SK-N-SH (cell line): Measurements from ENCODE around the gene PACSIN1. TPM values are rescaled to one million over a fixed set of nuclear protein-coding genes. Genes with fewer than 3 reads are reported as not detected.

Experiments used
- CTCF ChIA-PET: fragments of 300-600, 350-600 bp; formaldehyde crosslinking; extraction: SDS; loops from one replicate; lab custom pipeline; 2021; lab: Yijun Ruan, JAX
- POLR2A ChIA-PET: fragments of 350-600 bp; sonication (Branson Sonifier 250); formaldehyde crosslinking; extraction: SDS; loops from one replicate; lab custom pipeline; 2020; ENCODE audit warnings: antibody characterized with exemption, inconsistent platforms; lab: Yijun Ruan, JAX
- DNase-seq: peaks from one replicate; pipeline ENCODE4 v3.0.0; 2012
- H2AFZ ChIP-seq: fragments of 200-600 bp; sonication (generic); 2 replicates; pipeline ENCODE4 v1.8.1; 2016; ENCODE audit warnings: antibody characterized with exemption, mild to moderate bottlenecking, low read depth
- H3F3A ChIP-seq: fragments of 200-600 bp; sonication (generic); replicated peaks from 2 replicates; pipeline ENCODE3; 2016; ENCODE audit warnings: antibody characterized with exemption, mild to moderate bottlenecking; ENCODE audit not compliant: insufficient read depth
- H3K27ac ChIP-seq, 2 experiments: fragments of 200-500 bp in 1 of 2; fragments of 200-600 bp in 1 of 2; sonication (Bioruptor generic) in 1 of 2; sonication (generic), shearing (Covaris generic) in 1 of 2; 2 replicates each; pipeline versions ENCODE4 v1.5.1 to v1.6.1; 2014 to 2016; ENCODE audit warnings: low read depth in 2 of 2, inconsistent platforms in 1 of 2, low read length in 1 of 2, mild to moderate bottlenecking in 1 of 2, mixed read lengths in 1 of 2
- H3K27me3 ChIP-seq: fragments of 200-600 bp; sonication (generic), shearing (Covaris generic); 2 replicates; pipeline ENCODE4 v1.6.1; 2016; ENCODE audit warnings: mixed run types; ENCODE audit not compliant: insufficient read depth
- H3K36me3 ChIP-seq, 2 experiments: fragments of 200-500 bp in 1 of 2; fragments of 200-600 bp in 1 of 2; sonication (Bioruptor generic) in 1 of 2; sonication (generic) in 1 of 2; replicated peaks in 1 of 2; 2 replicates each; pipeline versions ENCODE3 to v1.5.1; 2014 to 2016; ENCODE audit warnings: low read length in 1 of 2, mild to moderate bottlenecking in 1 of 2; ENCODE audit not compliant: insufficient read depth in 2 of 2, control insufficient read depth in 1 of 2
- H3K4me1 ChIP-seq, 2 experiments: fragments of 200-500 bp in 1 of 2; fragments of 200-600 bp in 1 of 2; sonication (Bioruptor generic) in 1 of 2; sonication (generic), shearing (Covaris generic) in 1 of 2; 2 replicates each; pipeline versions ENCODE4 v1.5.1 to v1.6.1; 2014 to 2016; ENCODE audit warnings: low read depth in 1 of 2, low read length in 1 of 2, mixed run types in 1 of 2; ENCODE audit not compliant: insufficient read depth in 2 of 2, control insufficient read depth in 1 of 2
- H3K4me2 ChIP-seq: fragments of 200-600 bp; sonication (generic), shearing (Covaris generic); 2 replicates; pipeline ENCODE4 v1.6.1; 2017; ENCODE audit warnings: mixed run types
- H3K4me3 ChIP-seq, 2 experiments: fragments of 200-500 bp in 1 of 2; fragments of 200-600 bp in 1 of 2; sonication (Bioruptor generic) in 1 of 2; sonication (generic), shearing (Covaris generic) in 1 of 2; 2 replicates each; pipeline versions ENCODE4 v1.5.1 to v1.8.1; 2014 to 2016; ENCODE audit warnings: low read depth in 2 of 2, inconsistent platforms in 1 of 2, low read length in 1 of 2, mild to moderate bottlenecking in 1 of 2, mixed read lengths in 1 of 2, moderate library complexity in 1 of 2
- H3K79me2 ChIP-seq: fragments of 200-600 bp; sonication (generic); 2 replicates; pipeline ENCODE4 v1.8.1; 2017; ENCODE audit warnings: mild to moderate bottlenecking; ENCODE audit not compliant: insufficient read depth
- H3K9ac ChIP-seq: fragments of 200-600 bp; sonication (generic); 2 replicates; pipeline ENCODE4 v1.6.1; 2017; ENCODE audit warnings: mixed run types
- H3K9me2 ChIP-seq: fragments of 200-600 bp; sonication (generic); 2 replicates; pipeline ENCODE4 v1.6.1; 2017; ENCODE audit warnings: mixed run types
- H3K9me3 ChIP-seq: fragments of 200-600 bp; sonication (generic); 2 replicates; pipeline ENCODE4 v1.6.1; 2017; ENCODE audit warnings: mixed run types, mild to moderate bottlenecking, moderate library complexity
- H4K20me1 ChIP-seq: fragments of 200-600 bp; sonication (generic); 2 replicates; pipeline ENCODE4 v1.6.1; 2017; ENCODE audit warnings: mild to moderate bottlenecking, mixed run types; ENCODE audit not compliant: insufficient read depth
- EZH2phosphoT487 ChIP-seq: fragments of 200-600 bp; sonication (generic); IDR thresholded peaks from 2 replicates; pipeline ENCODE4 v1.6.1; 2017; ENCODE audit warnings: low read depth, mixed run types, mild to moderate bottlenecking, antibody characterized with exemption, moderate library complexity, borderline replicate concordance
- FOSL2 ChIP-seq: IDR thresholded peaks from 2 replicates; pipeline ENCODE4 v1.4.0; 2012; ENCODE audit warnings: low read depth, mild to moderate bottlenecking, moderate library complexity, borderline replicate concordance
- FOXJ3 ChIP-seq: sonication (generic); formaldehyde crosslinking; IDR thresholded peaks from 2 replicates; pipeline ENCODE4 v1.5.1; 2020; ENCODE audit warnings: mild to moderate bottlenecking, missing genetic modification reagents
- JUND ChIP-seq: IDR thresholded peaks from 2 replicates; pipeline ENCODE4 v1.4.0; 2012
- NFIC ChIP-seq: IDR thresholded peaks from 2 replicates; pipeline ENCODE4 v1.4.0; 2012; ENCODE audit warnings: borderline replicate concordance
- TCF12 ChIP-seq: IDR thresholded peaks from 2 replicates; pipeline ENCODE4 v1.4.0; 2012
- YY1 ChIP-seq: IDR thresholded peaks from 2 replicates; pipeline ENCODE4 v1.4.0; 2012; ENCODE audit warnings: low read depth, mild to moderate bottlenecking
- WGBS: methylation state at CpG from one replicate; pipeline ENCODE4 v1.1.6; 2017; ENCODE audit warnings: low lambda C conversion rate; 5-methylcytosine and 5-hydroxymethylcytosine counted together
- polyA plus RNA-seq, 3 experiments: library from polyadenylated mRNA; depleted of rRNA; stranded (reverse); fragments of >200 nt; gene quantifications; 2 replicates each; pipeline ENCODE4 v1.2.3, GENCODE V29; 2012
- TF ChIP-seq, protein P1 (sequence below): IDR thresholded peaks from 2 replicates; pipeline ENCODE4 v1.6.1; 2012; ENCODE audit warnings: mild to moderate bottlenecking, low read depth, low read length, moderate library complexity
- TF ChIP-seq, protein P2 (sequence below): IDR thresholded peaks from 2 replicates; pipeline ENCODE4 v1.4.0; 2012; ENCODE audit warnings: low read depth, borderline replicate concordance
- TF ChIP-seq, protein P3 (sequence below): IDR thresholded peaks from 2 replicates; pipeline ENCODE4; 2012

The PACSIN1 gene
- polyA plus RNA-seq, 1 of the 3 experiments (the other 2 are of a cell fraction) = 0.05 TPM

DNA sequence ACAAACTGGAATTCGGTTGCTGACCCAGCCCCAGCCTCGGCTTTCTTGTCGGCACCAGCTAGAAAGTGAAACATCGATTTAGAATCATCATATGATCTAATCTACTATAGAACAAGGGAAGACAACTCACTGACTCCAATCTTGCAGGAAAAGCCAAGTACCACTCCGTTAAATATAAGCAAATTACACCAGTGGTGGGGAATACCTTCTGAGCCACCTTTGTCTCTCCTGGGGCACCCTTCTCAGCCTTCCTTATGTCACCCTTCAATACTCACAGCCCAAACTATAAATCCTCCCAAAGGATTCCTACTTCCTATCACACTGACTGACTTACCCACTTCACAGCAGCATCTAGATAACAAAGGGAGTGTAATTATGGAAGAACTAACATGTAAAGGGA lies 47.5 kb upstream of the PACSIN1 start:
- Histone ChIP-seq H3F3A (peaks cover 73% of the 10 kb centered on the region), H3K9ac (no peak overlapping the region), H4K20me1 (peaks cover 66% of the 10 kb centered on the region), H3K9me2 (no peaks in the 10 kb centered on the region), H3K27ac (no peak overlapping the region), H3K4me2 (no peak overlapping the region), H3K4me3 (no peak overlapping the region), H3K79me2 (peaks cover 32% of the 10 kb centered on the region), H2AFZ (no peak overlapping the region), H3K36me3 (peaks cover 45 to 64% of the 10 kb centered on the region in 2 experiments), H3K9me3 (no peaks in the 10 kb centered on the region), H3K27me3 (no peaks in the 10 kb centered on the region), H3K4me1 (peaks cover 0 to 6% of the 10 kb centered on the region in 2 experiments; a peak in 2 of 4 replicates)
- TF ChIP-seq, protein P1, sequence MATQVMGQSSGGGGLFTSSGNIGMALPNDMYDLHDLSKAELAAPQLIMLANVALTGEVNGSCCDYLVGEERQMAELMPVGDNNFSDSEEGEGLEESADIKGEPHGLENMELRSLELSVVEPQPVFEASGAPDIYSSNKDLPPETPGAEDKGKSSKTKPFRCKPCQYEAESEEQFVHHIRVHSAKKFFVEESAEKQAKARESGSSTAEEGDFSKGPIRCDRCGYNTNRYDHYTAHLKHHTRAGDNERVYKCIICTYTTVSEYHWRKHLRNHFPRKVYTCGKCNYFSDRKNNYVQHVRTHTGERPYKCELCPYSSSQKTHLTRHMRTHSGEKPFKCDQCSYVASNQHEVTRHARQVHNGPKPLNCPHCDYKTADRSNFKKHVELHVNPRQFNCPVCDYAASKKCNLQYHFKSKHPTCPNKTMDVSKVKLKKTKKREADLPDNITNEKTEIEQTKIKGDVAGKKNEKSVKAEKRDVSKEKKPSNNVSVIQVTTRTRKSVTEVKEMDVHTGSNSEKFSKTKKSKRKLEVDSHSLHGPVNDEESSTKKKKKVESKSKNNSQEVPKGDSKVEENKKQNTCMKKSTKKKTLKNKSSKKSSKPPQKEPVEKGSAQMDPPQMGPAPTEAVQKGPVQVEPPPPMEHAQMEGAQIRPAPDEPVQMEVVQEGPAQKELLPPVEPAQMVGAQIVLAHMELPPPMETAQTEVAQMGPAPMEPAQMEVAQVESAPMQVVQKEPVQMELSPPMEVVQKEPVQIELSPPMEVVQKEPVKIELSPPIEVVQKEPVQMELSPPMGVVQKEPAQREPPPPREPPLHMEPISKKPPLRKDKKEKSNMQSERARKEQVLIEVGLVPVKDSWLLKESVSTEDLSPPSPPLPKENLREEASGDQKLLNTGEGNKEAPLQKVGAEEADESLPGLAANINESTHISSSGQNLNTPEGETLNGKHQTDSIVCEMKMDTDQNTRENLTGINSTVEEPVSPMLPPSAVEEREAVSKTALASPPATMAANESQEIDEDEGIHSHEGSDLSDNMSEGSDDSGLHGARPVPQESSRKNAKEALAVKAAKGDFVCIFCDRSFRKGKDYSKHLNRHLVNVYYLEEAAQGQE = no peak
- TF ChIP-seq JUND = no peak
- TF ChIP-seq FOXJ3 (CRISPR knock-in tag) = no peak
- no peak for TF ChIP-seq TCF12
- TF ChIP-seq EZH2phosphoT487 = no peak
- TF ChIP-seq, protein P2, sequence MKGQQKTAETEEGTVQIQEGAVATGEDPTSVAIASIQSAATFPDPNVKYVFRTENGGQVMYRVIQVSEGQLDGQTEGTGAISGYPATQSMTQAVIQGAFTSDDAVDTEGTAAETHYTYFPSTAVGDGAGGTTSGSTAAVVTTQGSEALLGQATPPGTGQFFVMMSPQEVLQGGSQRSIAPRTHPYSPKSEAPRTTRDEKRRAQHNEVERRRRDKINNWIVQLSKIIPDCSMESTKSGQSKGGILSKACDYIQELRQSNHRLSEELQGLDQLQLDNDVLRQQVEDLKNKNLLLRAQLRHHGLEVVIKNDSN = no peak
- CTCF ChIA-PET = interaction anchor here (4.2 kb wide), 1 partner anchor 221 kb away, joined by 40 read pairs; no protein-coding TSS in a partner anchor
- POLR2A ChIA-PET = interaction anchor here (1.0 kb wide), 1 partner anchor 181 kb away, joined by 3 read pairs; the partner anchor contains the start of gene HMGA1
- 86% methylated on average over 5 of the region's 5 CpGs for WGBS
- DNase-seq = no peak

DNA sequence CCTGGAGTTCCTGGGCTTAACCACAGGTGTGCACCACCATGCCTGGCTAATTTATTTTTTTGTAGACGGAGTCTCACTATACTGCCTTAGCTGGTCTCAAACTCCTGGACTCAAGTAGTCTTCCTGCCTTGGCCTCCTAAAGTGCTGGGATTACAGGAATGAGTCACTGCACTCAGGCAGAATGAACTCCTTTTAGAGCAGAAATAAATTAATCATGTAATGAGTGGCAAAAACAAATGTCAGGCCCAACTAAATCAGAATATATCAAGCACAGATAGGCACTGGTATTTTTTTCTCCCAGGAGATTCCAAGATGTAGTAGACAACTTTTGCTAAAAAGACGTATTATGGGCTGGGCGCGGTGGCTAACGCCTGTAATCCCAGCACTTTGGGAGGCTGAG lies 42.6 kb upstream of the PACSIN1 start:
- Histone ChIP-seq H3K27me3 (no peaks in the 10 kb centered on the region), H3K79me2 (peaks cover 57% of the 10 kb centered on the region), H3K9me2 (no peaks in the 10 kb centered on the region), H4K20me1 (peaks cover 58% of the 10 kb centered on the region), H3K36me3 (peaks cover 32 to 63% of the 10 kb centered on the region in 2 experiments), H3F3A (peaks cover 38% of the 10 kb centered on the region), H3K4me1 (peaks cover 7 to 20% of the 10 kb centered on the region in 2 experiments; a peak in 3 of 4 replicates), H3K27ac (peak overlapping the region in 1 of 2 experiments; percentile 10; a peak in 1 of 4 replicates), H3K4me2 (peak overlapping the region; percentile 93), H3K9ac (no peak overlapping the region), H2AFZ (no peak overlapping the region), H3K9me3 (no peaks in the 10 kb centered on the region), H3K4me3 (no peak overlapping the region)
- ChIA-PET POLR2A (interaction anchor here (0.7 kb wide), 1 partner anchor 8 kb away, joined by 4 read pairs; no protein-coding TSS in a partner anchor), CTCF (interaction anchor here (0.7 to 3.8 kb wide), 4 partner anchors 8 to 227 kb away, joined by 3 to 22 read pairs (median 10); partner anchors contain the start of gene SMIM29)
- 83% methylated on average over 5 of the region's 5 CpGs for WGBS
- TF ChIP-seq YY1 (no peak), NFIC (no peak), FOSL2 (peak; percentile 22; the same call in 1 of the 2 replicates)
- TF ChIP-seq, protein P3, sequence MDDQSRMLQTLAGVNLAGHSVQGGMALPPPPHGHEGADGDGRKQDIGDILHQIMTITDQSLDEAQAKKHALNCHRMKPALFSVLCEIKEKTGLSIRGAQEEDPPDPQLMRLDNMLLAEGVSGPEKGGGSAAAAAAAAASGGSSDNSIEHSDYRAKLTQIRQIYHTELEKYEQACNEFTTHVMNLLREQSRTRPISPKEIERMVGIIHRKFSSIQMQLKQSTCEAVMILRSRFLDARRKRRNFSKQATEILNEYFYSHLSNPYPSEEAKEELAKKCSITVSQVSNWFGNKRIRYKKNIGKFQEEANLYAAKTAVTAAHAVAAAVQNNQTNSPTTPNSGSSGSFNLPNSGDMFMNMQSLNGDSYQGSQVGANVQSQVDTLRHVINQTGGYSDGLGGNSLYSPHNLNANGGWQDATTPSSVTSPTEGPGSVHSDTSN = peak; percentile 53
- DNase-seq = no peak
